ENCODE measurements around the gene BHLHE40.

BHLHE40 gene

GRCh38 chr3:4954256-4955000 is 24.8 kb upstream of the BHLHE40 start:
- DNase-seq (no peak), ATAC-seq (ENCODE audit: insufficient read depth, low read depth) (no peak)
- Histone ChIP-seq H4K20me1 (ENCODE audit: insufficient read depth, low read length) (no peaks in the 10 kb centered on the region), H3K4me1 (ENCODE audit: insufficient read depth, low read length) (no peaks in the 10 kb centered on the region), H3K4me2 (ENCODE audit: insufficient read depth, low read length) (no peak overlapping the region), H3K79me2 (ENCODE audit: insufficient read depth, low read length) (no peaks in the 10 kb centered on the region), H3K9ac (ENCODE audit: low read depth, low read length) (no peak overlapping the region), H3K27me3 (ENCODE audit: insufficient read depth, low read length, poor library complexity) (no peaks in the 10 kb centered on the region), H2AFZ (ENCODE audit: low read depth, low read length) (no peak overlapping the region), H3K9me3 (ENCODE audit: insufficient read depth, low read length, severe bottlenecking) (peaks cover 4% of the 10 kb centered on the region), H3K36me3 (ENCODE audit: insufficient read depth, low read length) (no peaks in the 10 kb centered on the region), H3K4me3 (ENCODE audit: low read depth in 1 of 2, low read length in 2 of 2) (no peak overlapping the region), H3K27ac (ENCODE audit: low read length) (no peak overlapping the region)
- TF ChIP-seq EZH2 (IDR thresholded peaks at IDR 0.05; ENCODE audit: borderline replicate concordance, low read depth, low read length, severe bottlenecking): no peak
- no peak for TF ChIP-seq CTCF (IDR thresholded peaks at IDR 0.05; ENCODE audit: borderline replicate concordance, extremely low read depth, low read length, poor library complexity, severe bottlenecking)

DNA sequence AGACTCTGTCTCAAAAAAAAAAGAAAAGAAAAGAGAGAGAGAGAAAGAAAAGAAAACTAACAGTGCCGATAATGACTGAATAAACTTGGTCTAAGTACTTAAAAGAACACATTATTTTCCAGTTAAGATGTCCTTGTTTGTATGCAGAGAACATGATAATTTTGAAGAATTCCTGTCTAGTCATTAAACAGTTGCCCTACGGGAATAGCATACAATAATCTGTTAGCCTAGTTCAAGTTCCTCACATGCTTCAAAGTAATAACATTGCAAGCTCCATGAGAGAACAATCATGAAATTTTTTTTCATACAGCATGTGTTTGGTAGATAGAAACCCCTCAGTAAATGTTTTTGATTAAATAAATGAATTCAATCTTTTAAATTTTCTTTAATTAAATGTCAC is 23.1 kb upstream of the BHLHE40 start:
- DNase-seq (no peak), ATAC-seq (ENCODE audit: insufficient read depth, low read depth) (no peak)
- H3K9ac ChIP-seq (ENCODE audit: low read depth, low read length): no peak overlapping the region
- TF ChIP-seq CTCF (IDR thresholded peaks at IDR 0.05; ENCODE audit: borderline replicate concordance, extremely low read depth, low read length, poor library complexity, severe bottlenecking): no peak
- no peak for TF ChIP-seq EZH2 (IDR thresholded peaks at IDR 0.05; ENCODE audit: borderline replicate concordance, low read depth, low read length, severe bottlenecking)
- H3K27ac ChIP-seq (ENCODE audit: low read length): no peak overlapping the region
- H4K20me1 ChIP-seq (ENCODE audit: insufficient read depth, low read length): no peaks in the 10 kb centered on the region
- peaks cover 4% of the 10 kb centered on the region for H3K9me3 ChIP-seq (ENCODE audit: insufficient read depth, low read length, severe bottlenecking)
- H2AFZ ChIP-seq (ENCODE audit: low read depth, low read length): no peak overlapping the region
- H3K79me2 ChIP-seq (ENCODE audit: insufficient read depth, low read length): no peaks in the 10 kb centered on the region
- H3K36me3 ChIP-seq (ENCODE audit: insufficient read depth, low read length): no peaks in the 10 kb centered on the region
- no peaks in the 10 kb centered on the region for H3K4me1 ChIP-seq (ENCODE audit: insufficient read depth, low read length)
- no peaks in the 10 kb centered on the region for H3K27me3 ChIP-seq (ENCODE audit: insufficient read depth, low read length, poor library complexity)
- H3K4me2 ChIP-seq (ENCODE audit: insufficient read depth, low read length): no peak overlapping the region
- no peak overlapping the region for H3K4me3 ChIP-seq (ENCODE audit: low read depth in 1 of 2, low read length in 2 of 2)

GRCh38 chr3:4956738-4957137 is 22.5 kb upstream of the BHLHE40 start:
- ATAC-seq (ENCODE audit: insufficient read depth, low read depth): no peak
- no peak overlapping the region for H3K9ac ChIP-seq (ENCODE audit: low read depth, low read length)

More at GRCh38 chr3:4956738-4957137, 22.5 kb upstream of the BHLHE40 start:
- Histone ChIP-seq H3K4me2 (ENCODE audit: insufficient read depth, low read length) (no peak overlapping the region), H3K27me3 (ENCODE audit: insufficient read depth, low read length, poor library complexity) (no peaks in the 10 kb centered on the region), H3K4me1 (ENCODE audit: insufficient read depth, low read length) (no peaks in the 10 kb centered on the region), H3K9me3 (ENCODE audit: insufficient read depth, low read length, severe bottlenecking) (peaks cover 4% of the 10 kb centered on the region), H4K20me1 (ENCODE audit: insufficient read depth, low read length) (no peaks in the 10 kb centered on the region), H3K79me2 (ENCODE audit: insufficient read depth, low read length) (no peaks in the 10 kb centered on the region), H3K27ac (ENCODE audit: low read length) (no peak overlapping the region), H2AFZ (ENCODE audit: low read depth, low read length) (no peak overlapping the region), H3K36me3 (ENCODE audit: insufficient read depth, low read length) (no peaks in the 10 kb centered on the region), H3K4me3 (ENCODE audit: low read depth in 1 of 2, low read length in 2 of 2) (no peak overlapping the region)
- TF ChIP-seq CTCF (IDR thresholded peaks at IDR 0.05; ENCODE audit: borderline replicate concordance, extremely low read depth, low read length, poor library complexity, severe bottlenecking): no peak
- TF ChIP-seq EZH2 (IDR thresholded peaks at IDR 0.05; ENCODE audit: borderline replicate concordance, low read depth, low read length, severe bottlenecking): no peak
- DNase-seq: no peak

Data from DND-41 (cell line).